Peyer's patch (tissue), 4 donors: ENCODE data around the gene SYNDIG1.

Experiments used
- POLR2A ChIP-seq, 2 donors: fragments of 450-650 bp; IDR thresholded peaks; one replicate each; pipeline ENCODE4 v1.5.1; 2017; ENCODE audit warnings: antibody characterized with exemption in 2 of 2, mild to moderate bottlenecking in 2 of 2, moderate library complexity in 2 of 2
- TF ChIP-seq, protein P1 (sequence below), 6 experiments: fragments of 450-650 bp in 4 of 6; fragments of 200-600 bp in 2 of 6; sonication (generic) in 1 of 6; IDR thresholded peaks; one replicate each; pipeline ENCODE4 v1.5.1; 2017 to 2019; ENCODE audit warnings: antibody characterized with exemption in 6 of 6, mild to moderate bottlenecking in 3 of 6, moderate library complexity in 1 of 6

DNA sequence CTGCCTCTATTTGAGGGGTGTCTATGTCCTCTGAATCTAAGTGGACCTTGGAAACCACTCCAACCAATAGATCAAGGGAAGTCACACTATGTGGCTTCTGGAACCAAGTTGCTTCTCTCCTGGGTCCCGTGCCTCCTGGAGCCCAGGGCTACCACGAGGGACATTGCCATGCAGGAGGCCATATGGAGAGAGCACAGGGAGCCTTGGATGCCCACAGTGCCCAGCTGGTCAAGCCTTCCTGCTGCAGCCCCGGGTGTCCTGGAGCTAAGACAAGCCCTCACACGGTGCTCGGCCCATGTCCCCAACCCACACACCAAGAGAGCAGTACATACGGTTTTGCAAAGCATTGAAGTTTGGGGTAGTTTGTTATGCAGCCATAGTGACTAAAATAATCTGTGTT lies 231.6 kb downstream of the SYNDIG1 start:
- TF ChIP-seq, protein P1, sequence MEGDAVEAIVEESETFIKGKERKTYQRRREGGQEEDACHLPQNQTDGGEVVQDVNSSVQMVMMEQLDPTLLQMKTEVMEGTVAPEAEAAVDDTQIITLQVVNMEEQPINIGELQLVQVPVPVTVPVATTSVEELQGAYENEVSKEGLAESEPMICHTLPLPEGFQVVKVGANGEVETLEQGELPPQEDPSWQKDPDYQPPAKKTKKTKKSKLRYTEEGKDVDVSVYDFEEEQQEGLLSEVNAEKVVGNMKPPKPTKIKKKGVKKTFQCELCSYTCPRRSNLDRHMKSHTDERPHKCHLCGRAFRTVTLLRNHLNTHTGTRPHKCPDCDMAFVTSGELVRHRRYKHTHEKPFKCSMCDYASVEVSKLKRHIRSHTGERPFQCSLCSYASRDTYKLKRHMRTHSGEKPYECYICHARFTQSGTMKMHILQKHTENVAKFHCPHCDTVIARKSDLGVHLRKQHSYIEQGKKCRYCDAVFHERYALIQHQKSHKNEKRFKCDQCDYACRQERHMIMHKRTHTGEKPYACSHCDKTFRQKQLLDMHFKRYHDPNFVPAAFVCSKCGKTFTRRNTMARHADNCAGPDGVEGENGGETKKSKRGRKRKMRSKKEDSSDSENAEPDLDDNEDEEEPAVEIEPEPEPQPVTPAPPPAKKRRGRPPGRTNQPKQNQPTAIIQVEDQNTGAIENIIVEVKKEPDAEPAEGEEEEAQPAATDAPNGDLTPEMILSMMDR (IDR thresholded peaks at IDR 0.05): no peak
- TF ChIP-seq POLR2A (IDR thresholded peaks at IDR 0.05): no peak
